C4-2B (cell line): ENCODE measurements around the gene OTOP2.

Experiments used
- CTCF ChIP-seq: fragments of 450-650 bp; conservative IDR thresholded peaks from 2 replicates; pipeline ENCODE4 v1.5.1; 2017; ENCODE audit warnings: mild to moderate bottlenecking
- ZFX ChIP-seq: fragments of 450-650 bp; IDR thresholded peaks from 2 replicates; pipeline ENCODE4 v1.6.1; 2017

- TF ChIP-seq CTCF (no peak), ZFX (no peak)
Measured at GRCh38 chr17:74954115-74954514, 30.0 kb downstream of the OTOP2 start.
